A549 (cell line): ENCODE measurements around the gene PDZD4. TPM values are rescaled to one million over a fixed set of nuclear protein-coding genes. Genes with fewer than 3 reads are reported as not detected.

Source experiments
- ATAC-seq, 2 experiments: fragments of 200-7000 bp in 1 of 2; fragments of >200 bp in 1 of 2; cut with Nextera tagmentation in 1 of 2; cut with Tn5 transposase in 1 of 2; 3 replicates each; pipeline versions ENCODE4 v1.8.0 to v1.9.1; 2018 to 2020; ENCODE audit warnings: mild to moderate bottlenecking in 1 of 2, moderate library complexity in 1 of 2
- CTCF ChIA-PET: fragments of 300-600 bp; sonication (Branson Sonifier 250); formaldehyde crosslinking; extraction: SDS; loops from one replicate; lab custom pipeline; 2021; ENCODE audit warnings: antibody characterized with exemption, inconsistent platforms; lab: Yijun Ruan, JAX
- POLR2A ChIA-PET: fragments of 350-600 bp; formaldehyde crosslinking; extraction: SDS; loops from one replicate; lab custom pipeline; 2021; ENCODE audit warnings: antibody characterized with exemption, inconsistent platforms; lab: Yijun Ruan, JAX
- DNase-seq, 2 experiments: peaks; one replicate each; pipeline versions ENCODE4 v3.0.0 to v3.0.0-alpha.2; 2011 to 2016; ENCODE audit warnings: low read depth in 1 of 2, low spot score in 1 of 2
- FAIRE-seq: peaks from 2 replicates; lab custom pipeline; 2011; peaks lifted over from hg19 to GRCh38; lab: Jason Lieb, UNC
- H3K27ac ChIP-seq, 2 experiments: fragments of >200 bp; sonication (Bioruptor Twin); formaldehyde crosslinking; 3 replicates each; pipeline ENCODE4 v1.5.1; 2016 to 2017
- H3K4me1 ChIP-seq: fragments of >200 bp; sonication (Bioruptor Twin); formaldehyde crosslinking; 3 replicates; pipeline ENCODE4 v1.6.1; 2016
- H3K4me2 ChIP-seq: fragments of >200 bp; sonication (Bioruptor Twin); formaldehyde crosslinking; 3 replicates; pipeline ENCODE4 v1.6.1; 2016
- H3K4me3 ChIP-seq: fragments of >200 bp; sonication (Bioruptor Twin); formaldehyde crosslinking; 3 replicates; pipeline ENCODE4 v1.5.1; 2016
- H3K9me3 ChIP-seq: fragments of >200 bp; sonication (Bioruptor Twin); formaldehyde crosslinking; 3 replicates; pipeline ENCODE4 v1.6.1; 2016
- ATOH8 ChIP-seq: fragments of 250-450 bp; sonication (Bioruptor Pico); IDR thresholded peaks from 2 replicates; pipeline ENCODE4 v1.5.0; 2020; ENCODE audit warnings: low read depth, mild to moderate bottlenecking, moderate library complexity
- CBX2 ChIP-seq: fragments of 200-600 bp; sonication (generic); IDR thresholded peaks from 2 replicates; pipeline ENCODE4 v1.6.1; 2016; ENCODE audit warnings: low read depth, mild to moderate bottlenecking, borderline replicate concordance
- CBX8 ChIP-seq: fragments of 200-600 bp; sonication (generic); IDR thresholded peaks from 2 replicates; pipeline ENCODE4 v1.6.1; 2016
- CHD4 ChIP-seq: fragments of 200-600 bp; sonication (generic); IDR thresholded peaks from 2 replicates; pipeline ENCODE4 v1.6.1; 2016; ENCODE audit warnings: antibody characterized with exemption, mild to moderate bottlenecking, borderline replicate concordance
- CTCF ChIP-seq: fragments of >200 bp; sonication (Bioruptor Twin); formaldehyde crosslinking; IDR thresholded peaks from 3 replicates; pipeline ENCODE4 v1.5.1; 2016
- EHF ChIP-seq: fragments of 250-450 bp; sonication (Bioruptor Pico); IDR thresholded peaks from 2 replicates; pipeline ENCODE4 v1.5.0; 2020; ENCODE audit warnings: mild to moderate bottlenecking
- EHMT2 ChIP-seq: fragments of 200-600 bp; sonication (generic); IDR thresholded peaks from 2 replicates; pipeline ENCODE4 v1.6.1; 2016; ENCODE audit warnings: antibody characterized with exemption, low read depth, mild to moderate bottlenecking, moderate library complexity
- ELK1 ChIP-seq: fragments of 150-350 bp; IDR thresholded peaks from 2 replicates; pipeline ENCODE4 v1.6.1; 2014; ENCODE audit warnings: low read depth, mild to moderate bottlenecking, low read length
- FOSB ChIP-seq: fragments of 250-450 bp; sonication (Bioruptor Pico); IDR thresholded peaks from 2 replicates; pipeline ENCODE4 v1.5.0; 2020; ENCODE audit warnings: mild to moderate bottlenecking, moderate library complexity
- FOSL2 ChIP-seq, 2 experiments: fragments of 450-650 bp in 1 of 2; fragments of >200 bp in 1 of 2; sonication (Bioruptor Twin) in 1 of 2; formaldehyde crosslinking; IDR thresholded peaks; 2 replicates each; pipeline versions ENCODE4 v1.5.0 to v1.6.1; 2016 to 2020; ENCODE audit warnings: mild to moderate bottlenecking in 1 of 2, moderate library complexity in 1 of 2
- GATA3 ChIP-seq: IDR thresholded peaks from 2 replicates; pipeline ENCODE4 v1.6.1; 2012; ENCODE audit warnings: borderline replicate concordance
- HDAC2 ChIP-seq: fragments of 200-600 bp; sonication (generic); IDR thresholded peaks from 2 replicates; pipeline ENCODE4 v1.6.1; 2016
- HES2 ChIP-seq: fragments of >200 bp; sonication (Bioruptor Twin); formaldehyde crosslinking; IDR thresholded peaks from 2 replicates; pipeline ENCODE4 v1.6.1; 2016
- HOXA7 ChIP-seq: fragments of 250-450 bp; sonication (Bioruptor Pico); IDR thresholded peaks from 2 replicates; pipeline ENCODE4 v1.5.0; 2020; ENCODE audit warnings: mild to moderate bottlenecking, moderate library complexity
- HOXB5 ChIP-seq: fragments of 250-450 bp; sonication (Bioruptor Pico); IDR thresholded peaks from 2 replicates; pipeline ENCODE4 v1.5.0; 2020; ENCODE audit warnings: mild to moderate bottlenecking, moderate library complexity
- JUN ChIP-seq, 2 experiments: fragments of >200 bp; sonication (Bioruptor Twin); formaldehyde crosslinking; IDR thresholded peaks; 2 replicates in 1 of 2; 3 replicates in 1 of 2; pipeline ENCODE4 v1.6.1; 2016 to 2017
- JUNB ChIP-seq: fragments of >200 bp; sonication (Bioruptor Twin); formaldehyde crosslinking; IDR thresholded peaks from 2 replicates; pipeline ENCODE4 v1.6.1; 2016
- MAFK ChIP-seq: fragments of 450-650 bp; IDR thresholded peaks from 2 replicates; pipeline ENCODE4 v1.6.1; 2014; ENCODE audit not compliant: partially characterized antibody
- NFE2L2 ChIP-seq: fragments of 150-350 bp; conservative IDR thresholded peaks from 2 replicates; pipeline ENCODE4 v1.6.1; 2014; ENCODE audit warnings: low read length
- PHF8 ChIP-seq: fragments of 200-600 bp; sonication (generic); IDR thresholded peaks from 2 replicates; pipeline ENCODE4 v1.6.1; 2016; ENCODE audit warnings: low read depth, mild to moderate bottlenecking, antibody characterized with exemption, moderate library complexity, borderline replicate concordance
- POLR2AphosphoS2 ChIP-seq: conservative IDR thresholded peaks from 2 replicates; pipeline ENCODE4 v1.6.1; 2012; ENCODE audit warnings: low read length, improper control_type of control experiment, inconsistent platforms
- RFX5 ChIP-seq: fragments of 450-650 bp; IDR thresholded peaks from 2 replicates; pipeline ENCODE4 v1.7.1; 2014; ENCODE audit warnings: antibody characterized with exemption, mild to moderate bottlenecking, moderate library complexity
- RNF2 ChIP-seq: fragments of 200-600 bp; sonication (generic); IDR thresholded peaks from 2 replicates; pipeline ENCODE4 v1.6.1; 2016; ENCODE audit warnings: low read depth, mild to moderate bottlenecking, antibody characterized with exemption, moderate library complexity, borderline replicate concordance
- TP53 ChIP-seq: fragments of 250-450 bp; sonication (Bioruptor Pico); IDR thresholded peaks from 2 replicates; pipeline ENCODE4 v1.5.0; 2021; ENCODE audit warnings: mild to moderate bottlenecking, moderate library complexity
- ZC3H11A ChIP-seq: fragments of 450-650 bp; IDR thresholded peaks from 2 replicates; pipeline ENCODE4 v1.6.1; 2014; ENCODE audit warnings: antibody characterized with exemption, mild to moderate bottlenecking
- WGBS: methylation state at CpG from one replicate; pipeline ENCODE4 v1.1.6; 2017; ENCODE audit errors: missing lambda C conversion rate; 5-methylcytosine and 5-hydroxymethylcytosine counted together
- polyA plus RNA-seq, 4 experiments: library from polyadenylated mRNA; depleted of rRNA in 3 of 4; stranded (reverse); fragments of >200 nt; fragmentation: RNase III in 1 of 4; extraction: RNeasy Plus Mini Kit Qiagen cat#74134 plus additional on column Dnase treatment in 1 of 4; gene quantifications; 2 replicates in 3 of 4; 3 replicates in 1 of 4; pipeline ENCODE4 v1.2.3, GENCODE V29; 2011 to 2017

Gene PDZD4
- polyA plus RNA-seq, 2 of the 4 experiments (the other 2 are of a cell fraction), result 1.2 to 3.0 TPM

GRCh38 chrX:153769865-153770600 lies 60.3 kb downstream of the PDZD4 start:
- WGBS, result 80% methylated on average over 13 of the region's 25 CpGs
- TF ChIP-seq FOSL2 (IDR thresholded peaks at IDR 0.05) (no peak), FOSL2 (CRISPR knock-in tag; IDR thresholded peaks at IDR 0.05) (no peak), CTCF (no peak), HOXA7 (CRISPR knock-in tag) (no peak), HOXB5 (no peak), GATA3 (no peak), RFX5 (no peak), ZC3H11A (no peak), HES2 (no peak), ELK1 (no peak), EHMT2 (no peak), RNF2 (no peak), JUNB (no peak), PHF8 (no peak)
- TF ChIP-seq, all 56 proteins: peak for 0
- FAIRE-seq (no peak), ATAC-seq (no peak), DNase-seq (no peak)
- ChIA-PET CTCF (interaction anchor here (1.0 kb wide), 1 partner anchor 12 kb away, joined by 3 read pairs; no protein-coding TSS in a partner anchor), POLR2A (no interaction called here)
- H3K4me1 ChIP-seq, result peaks cover 11% of the 10 kb centered on the region; the same call in 2 of the 3 replicates
- H3K4me3 ChIP-seq, result no peak overlapping the region
- no peaks in the 10 kb centered on the region for H3K9me3 ChIP-seq
- H3K4me2 ChIP-seq, result no peak overlapping the region
- H3K27ac ChIP-seq, result no peak overlapping the region

- FAIRE-seq, result no peak
- POLR2A ChIA-PET, result no interaction called here
Measured at GRCh38 chrX:153769158-153769864, 61.0 kb downstream of the PDZD4 start.

More at GRCh38 chrX:153769158-153769864, 61.0 kb downstream of the PDZD4 start:
- peaks cover 14% of the 10 kb centered on the region; the same call in 2 of the 3 replicates for H3K4me1 ChIP-seq
- CTCF ChIA-PET, result interaction anchor here (2.2 to 2.3 kb wide), 2 partner anchors 10 to 154 kb away, joined by 7 to 8 read pairs; no protein-coding TSS in a partner anchor
- H3K4me2 ChIP-seq, result no peak overlapping the region
- no peak for ATAC-seq
- TF ChIP-seq TP53 (CRISPR knock-in tag) (no peak), CBX8 (no peak), CHD4 (no peak), EHMT2 (no peak), HDAC2 (no peak), PHF8 (no peak), NFE2L2 (no peak), JUN (IDR thresholded peaks at IDR 0.05) (no peak), EHF (CRISPR knock-in tag) (no peak), FOSB (CRISPR knock-in tag) (no peak), ATOH8 (CRISPR knock-in tag) (no peak), POLR2AphosphoS2 (no peak), MAFK (no peak), CBX2 (no peak)
- H3K4me3 ChIP-seq, result no peak overlapping the region
- no peak for DNase-seq
- 85% methylated on average over 11 of the region's 23 CpGs for WGBS
- H3K27ac ChIP-seq, result no peak overlapping the region
- H3K9me3 ChIP-seq, result no peaks in the 10 kb centered on the region
